GM12878 (cell line): ENCODE data around the gene MYL11. TPM values are rescaled to one million over a fixed set of nuclear protein-coding genes. Genes with fewer than 3 reads are reported as not detected.

ENCODE experiments used
- ATF2 ChIP-seq: IDR thresholded peaks from 2 replicates; pipeline ENCODE4 v1.6.1; 2012; ENCODE audit warnings: low read length, inconsistent platforms
- CTCF ChIP-seq, 3 experiments: IDR thresholded peaks in 2 of 3; conservative IDR thresholded peaks in 1 of 3; 2 replicates each; pipeline ENCODE4 v1.5.1; 2011; ENCODE audit warnings: low read depth in 3 of 3, low read length in 3 of 3, mild to moderate bottlenecking in 3 of 3, control low read depth in 2 of 3, moderate library complexity in 2 of 3, inconsistent platforms in 1 of 3, mixed read lengths in 1 of 3; ENCODE audit not compliant: control insufficient read depth in 2 of 3, insufficient read depth in 1 of 3; ENCODE audit errors: extremely low read depth in 1 of 3
- E2F4 ChIP-seq: IDR thresholded peaks from 2 replicates; pipeline ENCODE4 v1.6.1; 2012; ENCODE audit warnings: low read depth, low read length, improper control_type of control experiment
- IKZF1 ChIP-seq: fragments of 450-650 bp; conservative IDR thresholded peaks from 2 replicates; pipeline ENCODE4 v1.6.1; 2017; ENCODE audit warnings: antibody characterized with exemption, mild to moderate bottlenecking
- MLLT1 ChIP-seq: fragments of 450-650 bp; IDR thresholded peaks from 2 replicates; pipeline ENCODE4 v1.6.1; 2016; ENCODE audit warnings: mild to moderate bottlenecking
- MXI1 ChIP-seq: fragments of 150-350 bp; IDR thresholded peaks from 2 replicates; pipeline ENCODE4 v1.6.1; 2011; ENCODE audit warnings: low read depth, mild to moderate bottlenecking, inconsistent platforms, low read length, improper control_type of control experiment
- NFYA ChIP-seq: IDR thresholded peaks from 2 replicates; pipeline ENCODE4 v1.6.1; 2011; ENCODE audit warnings: low read depth, mild to moderate bottlenecking, low read length, improper control_type of control experiment, borderline replicate concordance
- RELA ChIP-seq: fragments of 450-650 bp; IDR thresholded peaks from 2 replicates; pipeline ENCODE4 v1.8.0; 2014; ENCODE audit warnings: borderline replicate concordance; ENCODE audit not compliant: partially characterized antibody
- RELB ChIP-seq: fragments of 450-650 bp; IDR thresholded peaks from 2 replicates; pipeline ENCODE4 v1.6.1; 2017; ENCODE audit warnings: low read depth, mild to moderate bottlenecking, moderate library complexity
- SMC3 ChIP-seq: IDR thresholded peaks from 2 replicates; pipeline ENCODE4 v1.6.1; 2011; ENCODE audit warnings: low read length, improper control_type of control experiment, borderline replicate concordance
- SPI1 ChIP-seq: IDR thresholded peaks from 2 replicates; pipeline ENCODE4 v1.6.1; 2011; ENCODE audit warnings: low read depth, mild to moderate bottlenecking, low read length, moderate library complexity, borderline replicate concordance; ENCODE audit not compliant: insufficient read depth
- STAT3 ChIP-seq: IDR thresholded peaks from 2 replicates; pipeline ENCODE4 v1.6.1; 2011; ENCODE audit warnings: low read depth, low read length, improper control_type of control experiment
- YBX1 ChIP-seq: fragments of 450-650 bp; IDR thresholded peaks from 2 replicates; pipeline ENCODE4 v1.6.1; 2016; ENCODE audit warnings: antibody characterized with exemption
- YY1 ChIP-seq: IDR thresholded peaks from 2 replicates; pipeline ENCODE4 v1.6.1; 2011; ENCODE audit warnings: low read depth, mild to moderate bottlenecking, low read length
- ZNF217 ChIP-seq: fragments of 450-650 bp; IDR thresholded peaks from 2 replicates; pipeline ENCODE4 v1.6.1; 2017; ENCODE audit warnings: antibody characterized with exemption, mild to moderate bottlenecking
- ZNF24 ChIP-seq: fragments of 450-650 bp; IDR thresholded peaks from 2 replicates; pipeline ENCODE4 v1.6.1; 2017; ENCODE audit warnings: antibody characterized with exemption, mild to moderate bottlenecking
- polyA plus RNA-seq, 11 experiments: library from polyadenylated mRNA; depleted of rRNA in 4 of 11; unstranded in 6 of 11; stranded (reverse) in 5 of 11; fragments of >200 nt; fragmentation: Nextera tagmentation in 4 of 11; fragmentation: Illumina TruSeq in 1 of 11; extraction: Ambion mirVana in 4 of 11; extraction: Trizol in 1 of 11; gene quantifications; 1 replicate in 1 of 11; 2 replicates in 10 of 11; pipeline versions ENCODE4 v1.2.1 to v1.2.3, GENCODE V29; 2011 to 2016; ENCODE audit warnings: inconsistent platforms in 2 of 11, missing spikeins in 2 of 11, low read depth in 1 of 11
- total RNA-seq, 4 experiments: library from RNA; depleted of rRNA in 3 of 4; stranded (reverse); fragments of >200 nt in 3 of 4; fragmentation: Illumina TruSeq in 1 of 4; extraction: Trizol in 1 of 4; gene quantifications; 2 replicates each; pipeline versions ENCODE4 v1.2.1 to v1.2.3, GENCODE V29; 2013 to 2021

MYL11 gene
- total and polyA plus RNA-seq, 10 of the 15 experiments (the other 5 are each of a cell fraction or from before 2014, with no cell fraction given), result 0.19 to 1.2 (median 0.61) TPM; not detected in 5

- TF ChIP-seq ATF2 (no peak), ZNF217 (no peak), NFYA (no peak), SPI1 (no peak), SMC3 (peak; percentile 74), IKZF1 (peak; percentile 74), RELA (peak; percentile 33), STAT3 (no peak), ZNF24 (0 out of 2 replicates have a peak, but pooled peaks have one; percentile 20), MLLT1 (0 out of 2 replicates have a peak, but pooled peaks have one; percentile 50), YY1 (peak; percentile 76), MXI1 (no peak), RELB (0 out of 2 replicates have a peak, but pooled peaks have one; percentile 48), CTCF (IDR thresholded peaks at IDR 0.05 in 2 of 3, conservative IDR thresholded peaks at IDR 0.05 in 1 of 3; ENCODE audit: control insufficient read depth in 2 of 3, extremely low read depth in 1 of 3, insufficient read depth in 1 of 3, low read depth in 3 of 3, low read length in 3 of 3) (peak; percentile 96 to 97 (median 97)), E2F4 (no peak), YBX1 (no peak)
Measured at GRCh38 chr16:30409125-30410060, 34.8 kb downstream of the MYL11 start (continued).
